Neural crest cell (in vitro differentiated cells): ENCODE data around the gene CORO6. TPM values are rescaled to one million over a fixed set of nuclear protein-coding genes. Genes with fewer than 3 reads are reported as not detected.

Experiments
- DNase-seq: peaks from one replicate; pipeline ENCODE4 v3.0.0; 2021; ENCODE audit warnings: low read depth, mixed read lengths, low spot score
- H3K27ac Mint-ChIP-seq: one replicate; pipeline ENCODE4 v1.8.0; 2021; ENCODE audit warnings: mild to moderate bottlenecking, mixed read lengths; ENCODE audit not compliant: unreplicated experiment
- H3K27me3 Mint-ChIP-seq: 2 replicates; pipeline ENCODE4 v1.8.0; 2021; ENCODE audit warnings: low read depth, mild to moderate bottlenecking, mixed read lengths
- H3K36me3 Mint-ChIP-seq: 2 replicates; pipeline ENCODE4 v1.8.0; 2021; ENCODE audit warnings: low read depth, mild to moderate bottlenecking, mixed read lengths
- H3K4me1 Mint-ChIP-seq: 2 replicates; pipeline ENCODE4 v1.8.0; 2021; ENCODE audit warnings: mixed read lengths
- H3K4me3 Mint-ChIP-seq: one replicate; pipeline ENCODE4 v1.8.0; 2021; ENCODE audit warnings: mild to moderate bottlenecking, mixed read lengths
- H3K9me3 Mint-ChIP-seq: 2 replicates; pipeline ENCODE4 v1.8.0; 2021; ENCODE audit warnings: mixed read lengths
- total RNA-seq: library from RNA; stranded (reverse); gene quantifications from 2 replicates; pipeline ENCODE4 v1.2.1, GENCODE V29; 2021
- TF ChIP-seq, protein P1 (sequence below): fragments of 200-600 bp; sonication (generic); conservative IDR thresholded peaks from 2 replicates; pipeline ENCODE4 v1.5.0; 2021; ENCODE audit warnings: antibody characterized with exemption, mild to moderate bottlenecking

CORO6 gene
- total RNA-seq, 1 donor from 2014 or later = 2.7 TPM

DNA sequence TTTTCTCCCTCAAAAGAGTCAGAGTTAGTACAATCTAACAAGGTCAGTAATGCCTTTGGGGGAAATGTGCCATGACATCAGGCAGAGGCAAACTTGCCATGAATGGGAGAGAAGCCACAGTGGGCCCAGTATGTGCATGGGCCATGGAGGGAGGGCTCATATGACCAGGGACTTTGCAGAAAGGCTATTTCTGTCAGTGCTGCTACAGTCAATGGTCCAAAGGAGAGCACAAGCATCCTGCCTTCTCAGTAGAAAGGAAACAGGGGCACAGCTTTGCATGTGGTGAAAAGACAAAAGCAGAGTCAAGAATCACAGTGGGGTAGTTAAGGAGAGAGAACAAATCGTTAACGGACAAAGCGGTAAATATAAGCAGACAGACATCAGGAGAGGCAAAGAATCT is 11.2 kb upstream of the CORO6 start:
- no peak for DNase-seq
- H3K9me3 Mint-ChIP-seq = no peaks in the 10 kb centered on the region
- peaks cover 19% of the 10 kb centered on the region for H3K36me3 Mint-ChIP-seq
- no peak overlapping the region for H3K27ac Mint-ChIP-seq
- H3K4me3 Mint-ChIP-seq = no peak overlapping the region
- peaks cover 18% of the 10 kb centered on the region for H3K4me1 Mint-ChIP-seq
- TF ChIP-seq, protein P1, sequence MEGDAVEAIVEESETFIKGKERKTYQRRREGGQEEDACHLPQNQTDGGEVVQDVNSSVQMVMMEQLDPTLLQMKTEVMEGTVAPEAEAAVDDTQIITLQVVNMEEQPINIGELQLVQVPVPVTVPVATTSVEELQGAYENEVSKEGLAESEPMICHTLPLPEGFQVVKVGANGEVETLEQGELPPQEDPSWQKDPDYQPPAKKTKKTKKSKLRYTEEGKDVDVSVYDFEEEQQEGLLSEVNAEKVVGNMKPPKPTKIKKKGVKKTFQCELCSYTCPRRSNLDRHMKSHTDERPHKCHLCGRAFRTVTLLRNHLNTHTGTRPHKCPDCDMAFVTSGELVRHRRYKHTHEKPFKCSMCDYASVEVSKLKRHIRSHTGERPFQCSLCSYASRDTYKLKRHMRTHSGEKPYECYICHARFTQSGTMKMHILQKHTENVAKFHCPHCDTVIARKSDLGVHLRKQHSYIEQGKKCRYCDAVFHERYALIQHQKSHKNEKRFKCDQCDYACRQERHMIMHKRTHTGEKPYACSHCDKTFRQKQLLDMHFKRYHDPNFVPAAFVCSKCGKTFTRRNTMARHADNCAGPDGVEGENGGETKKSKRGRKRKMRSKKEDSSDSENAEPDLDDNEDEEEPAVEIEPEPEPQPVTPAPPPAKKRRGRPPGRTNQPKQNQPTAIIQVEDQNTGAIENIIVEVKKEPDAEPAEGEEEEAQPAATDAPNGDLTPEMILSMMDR = no peak
- H3K27me3 Mint-ChIP-seq = no peaks in the 10 kb centered on the region

- peaks cover 18% of the 10 kb centered on the region for H3K4me1 Mint-ChIP-seq
- no peaks in the 10 kb centered on the region for H3K27me3 Mint-ChIP-seq
- peaks cover 9% of the 10 kb centered on the region for H3K36me3 Mint-ChIP-seq
- DNase-seq = no peak
- H3K4me3 Mint-ChIP-seq = no peak overlapping the region
- TF ChIP-seq, protein P1 = no peak
- H3K27ac Mint-ChIP-seq = no peak overlapping the region
- no peaks in the 10 kb centered on the region for H3K9me3 Mint-ChIP-seq
Measured at GRCh38 chr17:29630630-29631193, 8.0 kb upstream of the CORO6 start.

DNA sequence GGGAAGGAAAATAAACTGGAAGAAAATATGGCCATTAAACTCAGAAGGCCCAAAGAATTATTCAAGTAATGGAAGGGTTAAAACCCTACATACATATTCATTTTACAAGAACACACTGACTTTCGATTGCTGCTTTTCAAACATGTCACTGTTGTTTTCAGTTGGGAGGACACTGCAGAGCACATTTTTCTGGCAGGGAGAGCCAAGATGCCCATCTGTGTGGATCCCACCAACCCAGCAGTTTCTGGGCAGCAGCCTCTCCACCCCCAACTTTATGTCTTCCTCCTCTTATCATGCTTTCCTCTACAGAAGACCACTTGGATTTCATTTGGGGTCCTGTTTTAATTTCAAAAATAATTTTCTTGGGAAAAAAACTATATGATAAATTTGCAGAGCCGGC is 7.1 kb upstream of the CORO6 start:
- Mint-ChIP-seq H3K27ac (no peak overlapping the region), H3K9me3 (no peaks in the 10 kb centered on the region), H3K4me3 (no peak overlapping the region), H3K27me3 (no peaks in the 10 kb centered on the region), H3K4me1 (peaks cover 18% of the 10 kb centered on the region), H3K36me3 (peaks cover 6% of the 10 kb centered on the region)
- TF ChIP-seq, protein P1 = no peak
- DNase-seq = no peak

DNA sequence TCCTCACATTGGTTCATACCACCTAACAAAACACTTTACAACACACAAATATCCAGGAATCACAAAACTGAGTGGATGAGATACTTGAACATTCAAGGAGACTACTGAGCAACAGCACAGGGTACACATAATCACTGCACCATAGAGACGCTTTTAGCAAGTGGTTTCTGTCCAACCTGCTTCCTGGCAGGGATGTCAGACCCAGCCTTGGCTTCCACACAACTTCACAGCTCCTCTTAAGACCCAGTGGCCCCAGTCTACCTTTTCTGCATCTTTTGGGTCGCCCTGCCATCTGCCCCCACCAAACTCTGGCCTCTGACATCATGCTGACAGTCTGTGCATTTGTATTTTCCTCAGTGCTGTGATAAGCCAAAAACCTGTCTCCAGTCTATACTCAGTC is 5.9 kb upstream of the CORO6 start:
- TF ChIP-seq, protein P1 = no peak
- Mint-ChIP-seq H3K27me3 (peaks cover 4% of the 10 kb centered on the region), H3K27ac (no peak overlapping the region), H3K4me3 (no peak overlapping the region), H3K4me1 (peaks cover 15% of the 10 kb centered on the region), H3K36me3 (peaks cover 6% of the 10 kb centered on the region), H3K9me3 (no peaks in the 10 kb centered on the region)
- DNase-seq = no peak

GRCh38 chr17:29627951-29628350 is 5.2 kb upstream of the CORO6 start:
- no peaks in the 10 kb centered on the region for H3K9me3 Mint-ChIP-seq
- TF ChIP-seq, protein P1 = no peak
- no peak overlapping the region for H3K27ac Mint-ChIP-seq
- peaks cover 6% of the 10 kb centered on the region for H3K36me3 Mint-ChIP-seq
- DNase-seq = no peak
- peaks cover 11% of the 10 kb centered on the region for H3K27me3 Mint-ChIP-seq
- H3K4me3 Mint-ChIP-seq = no peak overlapping the region
- H3K4me1 Mint-ChIP-seq = peaks cover 22% of the 10 kb centered on the region
